H1 (cell line): ENCODE data around the gene CELA2A. TPM values are rescaled to one million over a fixed set of nuclear protein-coding genes. Genes with fewer than 3 reads are reported as not detected.

ENCODE experiments used
- CTCF ChIA-PET: fragments of 300-600 bp; sonication (Branson Sonifier 250); formaldehyde crosslinking; loops from one replicate; lab custom pipeline; 2021; ENCODE audit not compliant: partially characterized antibody; lab: Charles Lee
- POLR2A ChIA-PET: fragments of 300-600 bp; sonication (Branson Sonifier 250); formaldehyde crosslinking; loops from one replicate; lab custom pipeline; 2021; ENCODE audit warnings: inconsistent platforms; ENCODE audit not compliant: partially characterized antibody; lab: Charles Lee
- DNase-seq, 2 experiments: peaks; one replicate each; pipeline versions ENCODE4 v3.0.0 to v3.0.0-alpha.2; 2010 to 2022; ENCODE audit warnings: low spot score in 2 of 2, low read depth in 1 of 2, mixed read lengths in 1 of 2
- FAIRE-seq: peaks from 2 replicates; lab custom pipeline; 2011; peaks lifted over from hg19 to GRCh38; lab: Jason Lieb, UNC
- H2AFZ ChIP-seq: 2 replicates; pipeline ENCODE4 v1.8.1; 2012; ENCODE audit warnings: low read length, inconsistent platforms
- H2AK5ac ChIP-seq: 2 replicates; pipeline ENCODE4 v1.6.1; 2013; ENCODE audit warnings: low read depth, low read length
- H2BK120ac ChIP-seq: replicated peaks from 2 replicates; pipeline ENCODE3; 2013; ENCODE audit warnings: low read depth, low read length, inconsistent platforms
- H2BK12ac ChIP-seq: 2 replicates; pipeline ENCODE4 v1.6.1; 2013; ENCODE audit warnings: low read depth, low read length
- H2BK15ac ChIP-seq: 2 replicates; pipeline ENCODE4 v1.6.1; 2013; ENCODE audit warnings: low read length
- H2BK20ac ChIP-seq: 2 replicates; pipeline ENCODE4 v1.6.1; 2013; ENCODE audit warnings: low read length
- H2BK5ac ChIP-seq: 2 replicates; pipeline ENCODE4 v1.6.1; 2013; ENCODE audit warnings: low read depth, low read length
- H3K14ac ChIP-seq: 2 replicates; pipeline ENCODE4 v1.6.1; 2013; ENCODE audit warnings: inconsistent platforms; ENCODE audit not compliant: insufficient read length
- H3K18ac ChIP-seq: 2 replicates; pipeline ENCODE4 v1.6.1; 2013; ENCODE audit warnings: low read length; ENCODE audit errors: extremely low read depth
- H3K23ac ChIP-seq: 2 replicates; pipeline ENCODE4 v1.6.1; 2013; ENCODE audit warnings: inconsistent platforms; ENCODE audit not compliant: insufficient read length
- H3K23me2 ChIP-seq: 2 replicates; pipeline ENCODE4 v1.6.1; 2013; ENCODE audit warnings: low read depth, low read length
- H3K27ac ChIP-seq: 2 replicates; pipeline ENCODE4 v1.6.1; 2011; ENCODE audit warnings: low read depth, low read length, inconsistent platforms
- H3K27me3 ChIP-seq, 4 experiments: replicated peaks in 1 of 4; 1 replicate in 1 of 4; 2 replicates in 3 of 4; pipeline versions ENCODE4 v1.6.1 to v1.8.1; 2011 to 2013; ENCODE audit warnings: low read length in 3 of 4, mild to moderate bottlenecking in 3 of 4, inconsistent platforms in 2 of 4, mixed read lengths in 2 of 4, moderate library complexity in 1 of 4; ENCODE audit not compliant: control insufficient read depth in 3 of 4, insufficient read depth in 3 of 4; ENCODE audit errors: extremely low read depth in 1 of 4
- H3K36me3 ChIP-seq, 4 experiments: 2 replicates each; pipeline versions ENCODE4 v1.6.1 to v1.8.1; 2011 to 2013; ENCODE audit warnings: mild to moderate bottlenecking in 4 of 4, low read length in 3 of 4, moderate library complexity in 2 of 4, control low read depth in 1 of 4, inconsistent platforms in 1 of 4; ENCODE audit not compliant: insufficient read depth in 4 of 4, control insufficient read depth in 2 of 4
- H3K4ac ChIP-seq: replicated peaks from 2 replicates; pipeline ENCODE3; 2013; ENCODE audit warnings: low read length, low read depth, mixed read lengths, inconsistent platforms; ENCODE audit not compliant: insufficient read length
- H3K4me1 ChIP-seq, 4 experiments: replicated peaks in 1 of 4; 1 replicate in 1 of 4; 2 replicates in 3 of 4; pipeline versions ENCODE4 v1.6.1 to v1.8.1; 2011 to 2013; ENCODE audit warnings: low read length in 3 of 4, inconsistent platforms in 2 of 4, mixed read lengths in 1 of 4; ENCODE audit not compliant: insufficient read depth in 4 of 4, control insufficient read depth in 3 of 4
- H3K4me2 ChIP-seq, 2 experiments: 2 replicates each; pipeline versions ENCODE4 v1.6.1 to v1.8.1; 2011 to 2013; ENCODE audit warnings: low read depth in 2 of 2, low read length in 2 of 2, control low read depth in 1 of 2, inconsistent platforms in 1 of 2, mild to moderate bottlenecking in 1 of 2; ENCODE audit not compliant: insufficient read depth in 1 of 2
- H3K4me3 ChIP-seq, 4 experiments: fragments of 200-600, 300-600 bp in 1 of 4; sonication (generic), shearing (Covaris generic), sonication (Bioruptor Twin) in 1 of 4; 2 replicates each; pipeline versions ENCODE4 v1.5.1 to v1.8.1; 2011 to 2016; ENCODE audit warnings: low read length in 4 of 4, low read depth in 3 of 4, control low read depth in 2 of 4, inconsistent platforms in 2 of 4, mild to moderate bottlenecking in 2 of 4, mixed read lengths in 1 of 4, moderate library complexity in 1 of 4; ENCODE audit not compliant: insufficient read depth in 2 of 4; ENCODE audit errors: extremely low read depth in 1 of 4
- H3K56ac ChIP-seq: replicated peaks from 2 replicates; pipeline ENCODE3; 2013; ENCODE audit warnings: low read depth, mild to moderate bottlenecking, mixed read lengths, low read length, inconsistent platforms; ENCODE audit not compliant: insufficient read length
- H3K79me1 ChIP-seq: 2 replicates; pipeline ENCODE4 v1.6.1; 2013; ENCODE audit warnings: low read depth, low read length, control low read depth
- H3K79me2 ChIP-seq, 2 experiments: 2 replicates each; pipeline versions ENCODE4 v1.6.1 to v1.8.1; 2012 to 2013; ENCODE audit warnings: low read length in 2 of 2, mild to moderate bottlenecking in 2 of 2, inconsistent platforms in 1 of 2; ENCODE audit not compliant: insufficient read depth in 2 of 2, control insufficient read depth in 1 of 2
- H3K9ac ChIP-seq, 4 experiments: replicated peaks in 1 of 4; 1 replicate in 1 of 4; 2 replicates in 3 of 4; pipeline versions ENCODE4 v1.6.1 to v1.8.1; 2011 to 2013; ENCODE audit warnings: low read depth in 3 of 4, low read length in 3 of 4, control low read depth in 2 of 4, mild to moderate bottlenecking in 2 of 4, moderate library complexity in 2 of 4, inconsistent platforms in 1 of 4; ENCODE audit errors: extremely low read depth in 1 of 4
- H3K9me3 ChIP-seq, 2 experiments: 2 replicates each; pipeline versions ENCODE4 v1.6.1 to v1.8.1; 2012 to 2013; ENCODE audit warnings: mild to moderate bottlenecking in 2 of 2, moderate library complexity in 2 of 2, control low read depth in 1 of 2, inconsistent platforms in 1 of 2, low read depth in 1 of 2, low read length in 1 of 2, mixed read lengths in 1 of 2; ENCODE audit not compliant: insufficient read depth in 2 of 2
- H4K20me1 ChIP-seq, 2 experiments: replicated peaks in 1 of 2; 2 replicates each; pipeline versions ENCODE3 to v1.8.1; 2011 to 2013; ENCODE audit warnings: inconsistent platforms in 2 of 2, low read length in 2 of 2, mild to moderate bottlenecking in 1 of 2; ENCODE audit not compliant: insufficient read depth in 2 of 2, control insufficient read depth in 1 of 2
- H4K5ac ChIP-seq: 2 replicates; pipeline ENCODE4 v1.6.1; 2013; ENCODE audit warnings: low read length, low read depth, mixed read lengths, inconsistent platforms; ENCODE audit not compliant: insufficient read length
- H4K8ac ChIP-seq: 2 replicates; pipeline ENCODE4 v1.8.0; 2013; ENCODE audit warnings: mild to moderate bottlenecking, moderate library complexity, low read length, inconsistent platforms; ENCODE audit not compliant: insufficient read depth; ENCODE audit errors: extremely low read depth
- H4K91ac ChIP-seq: replicated peaks from 2 replicates; pipeline ENCODE3; 2013; ENCODE audit warnings: low read length, mixed read lengths, inconsistent platforms; ENCODE audit not compliant: insufficient read length
- ATF2 ChIP-seq: IDR thresholded peaks from 2 replicates; pipeline ENCODE4 v1.6.1; 2012; ENCODE audit warnings: low read length, inconsistent platforms
- CBX5 ChIP-seq: fragments of 300-800, 300-1000 bp; sonication (generic); IDR thresholded peaks from 2 replicates; pipeline ENCODE4 v1.7.1; 2016; ENCODE audit warnings: antibody characterized with exemption, low read length, low read depth
- CREB1 ChIP-seq: IDR thresholded peaks from 2 replicates; pipeline ENCODE4 v1.6.1; 2012; ENCODE audit warnings: inconsistent platforms
- CTCF ChIP-seq, 3 experiments: IDR thresholded peaks; 1 replicate in 2 of 3; 2 replicates in 1 of 3; pipeline versions ENCODE4 v1.5.1 to v1.6.1; 2011; ENCODE audit warnings: low read length in 3 of 3, mild to moderate bottlenecking in 3 of 3, inconsistent platforms in 2 of 3, low read depth in 1 of 3, moderate library complexity in 1 of 3; ENCODE audit not compliant: insufficient read depth in 1 of 3; ENCODE audit errors: control extremely low read depth in 1 of 3
- GABPA ChIP-seq: IDR thresholded peaks from 2 replicates; pipeline ENCODE4 v1.6.1; 2011; ENCODE audit warnings: mild to moderate bottlenecking, low read length, moderate library complexity, borderline replicate concordance; ENCODE audit not compliant: insufficient read depth
- RBBP5 ChIP-seq: IDR thresholded peaks from 2 replicates; pipeline ENCODE4 v1.7.1; 2012; ENCODE audit warnings: low read depth, mild to moderate bottlenecking, inconsistent platforms, low read length, moderate library complexity, borderline replicate concordance
- RFX5 ChIP-seq: IDR thresholded peaks from 2 replicates; pipeline ENCODE4 v1.6.1; 2011; ENCODE audit warnings: low read depth, low read length, improper control_type of control experiment, borderline replicate concordance
- SIRT6 ChIP-seq: IDR thresholded peaks from one replicate; pipeline ENCODE4 v1.7.1; 2012; ENCODE audit warnings: low read length, inconsistent platforms
- SRF ChIP-seq: IDR thresholded peaks from 2 replicates; pipeline ENCODE4 v1.6.1; 2011; ENCODE audit warnings: mild to moderate bottlenecking, low read depth, low read length, moderate library complexity
- TAF1 ChIP-seq: IDR thresholded peaks from 2 replicates; pipeline ENCODE4 v1.6.1; 2011; ENCODE audit warnings: mild to moderate bottlenecking, low read depth, low read length
- TCF12 ChIP-seq: IDR thresholded peaks from 2 replicates; pipeline ENCODE4 v1.6.1; 2011; ENCODE audit warnings: low read depth, mild to moderate bottlenecking, low read length
- WGBS, 2 experiments: shearing (Covaris generic) in 1 of 2; methylation state at CpG; one replicate each; pipeline versions ENCODE4 v1.1.6 to v1.1.7; 2013 to 2015; ENCODE audit warnings: low lambda C conversion rate in 2 of 2, mixed read lengths in 2 of 2, inconsistent platforms in 1 of 2, low coverage in 1 of 2, missing lambda C conversion rate in 1 of 2; ENCODE audit not compliant: insufficient replicate concordance in 2 of 2, insufficient coverage in 1 of 2, insufficient read length in 1 of 2; ENCODE audit errors: extremely low coverage in 1 of 2, missing lambda C conversion rate in 1 of 2; 5-methylcytosine and 5-hydroxymethylcytosine counted together
- polyA plus RNA-seq, 7 experiments: library from polyadenylated mRNA; depleted of rRNA in 3 of 7; stranded (reverse) in 5 of 7; unstranded in 2 of 7; fragments of >200 nt in 5 of 7; fragments of 200-250 nt in 2 of 7; gene quantifications; 1 replicate in 5 of 7; 2 replicates in 1 of 7; 4 replicates in 1 of 7; pipeline versions ENCODE4 v1.2.1 to v1.2.3, GENCODE V29; 2011 to 2013; ENCODE audit warnings: missing spikeins in 2 of 7, mixed read lengths in 2 of 7
- total RNA-seq: library from RNA; stranded (reverse); fragmentation: NEBNext Ultra II Directional; extraction: Animal tissue kit (Norgen Biotek cat#: 25700); gene quantifications from 2 replicates; pipeline ENCODE4 v1.2.1, GENCODE V29; 2021

The CELA2A gene
- total and polyA plus RNA-seq, 2 of the 8 experiments (the other 6 are each of a cell fraction or from before 2014, with no cell fraction given): not detected

DNA sequence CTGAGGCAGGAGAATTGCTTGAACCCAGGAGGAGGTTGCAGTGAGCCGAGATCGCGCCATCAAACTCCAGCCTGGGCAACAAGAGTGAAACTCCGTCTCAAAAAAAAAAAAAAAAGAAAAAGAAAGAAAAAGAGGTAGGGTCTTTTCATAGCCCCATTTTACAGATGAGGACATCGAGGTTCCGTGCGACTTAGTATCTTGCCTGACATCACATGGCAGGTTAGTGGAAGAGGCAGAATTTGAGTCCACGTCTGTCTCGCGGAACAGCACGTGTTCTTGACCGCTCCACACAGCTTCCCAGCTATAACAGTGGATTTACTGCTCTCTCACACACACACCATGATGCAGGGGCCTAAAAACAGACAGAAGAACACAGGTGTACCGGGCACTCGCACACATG is 17.2 kb upstream of the CELA2A start:
- ChIA-PET POLR2A (no interaction called here), CTCF (interaction anchor here (0.9 to 1.0 kb wide), 2 partner anchors 9 to 11 kb away, joined by 3 to 4 read pairs; no protein-coding TSS in a partner anchor)
- no peak overlapping the region for H2AFZ ChIP-seq
- no peaks in the 10 kb centered on the region for H3K9me3 ChIP-seq
- no peak overlapping the region for H2BK15ac ChIP-seq
- no peak for FAIRE-seq
- H3K14ac ChIP-seq: no peak overlapping the region
- H3K4me3 ChIP-seq: no peak overlapping the region
- no peak overlapping the region for H3K23ac ChIP-seq
- H2AK5ac ChIP-seq: no peak overlapping the region
- H4K5ac ChIP-seq: no peak overlapping the region
- no peaks in the 10 kb centered on the region for H3K36me3 ChIP-seq
- no peaks in the 10 kb centered on the region for H3K27me3 ChIP-seq
- H2BK12ac ChIP-seq: no peak overlapping the region
- no peak overlapping the region for H3K4ac ChIP-seq
- no peak overlapping the region for H3K56ac ChIP-seq
- no peak overlapping the region for H3K4me2 ChIP-seq
- H4K8ac ChIP-seq: no peak overlapping the region
- H3K23me2 ChIP-seq: peaks cover 2% of the 10 kb centered on the region; the same call in 1 of the 2 replicates
- no peaks in the 10 kb centered on the region; a peak in 1 of 7 replicates for H3K4me1 ChIP-seq
- no peaks in the 10 kb centered on the region for H3K79me2 ChIP-seq
- no peak overlapping the region for H4K91ac ChIP-seq
- no peak overlapping the region for H3K18ac ChIP-seq
- H3K27ac ChIP-seq: no peak overlapping the region
- DNase-seq: no peak
- no peak overlapping the region for H2BK5ac ChIP-seq
- H4K20me1 ChIP-seq: peaks cover 0 to 2% of the 10 kb centered on the region in 2 experiments
- no peak overlapping the region for H3K9ac ChIP-seq
- no peaks in the 10 kb centered on the region for H3K79me1 ChIP-seq
- no peak overlapping the region for H2BK20ac ChIP-seq
- no peak overlapping the region for H2BK120ac ChIP-seq
- WGBS, 2 experiments: 96% methylated on average over 14 of the region's 14 CpGs; no CpG with 5 or more reads in 1 of the 2 experiments
- TF ChIP-seq TAF1: no peak
- no peak for TF ChIP-seq SIRT6
- no peak for TF ChIP-seq GABPA
- no peak for TF ChIP-seq RBBP5
- TF ChIP-seq TCF12: no peak
- no peak for TF ChIP-seq ATF2
- TF ChIP-seq RFX5: no peak
- no peak for TF ChIP-seq CBX5
- no peak for TF ChIP-seq CREB1
- TF ChIP-seq SRF: no peak
- no peak for TF ChIP-seq CTCF (IDR thresholded peaks at IDR 0.05; ENCODE audit: control extremely low read depth in 1 of 3, insufficient read depth in 1 of 3, low read depth in 1 of 3, low read length in 3 of 3)
